Hindlimb muscle (tissue), 1 donor: ENCODE measurements around the gene GSTCD. TPM values are rescaled to one million over a fixed set of nuclear protein-coding genes. Genes with fewer than 3 reads are reported as not detected.
A peak's percentile ranks its signal among the peaks of the same experiment; 100 is the strongest.

Source experiments
- DNase-seq: peaks from one replicate; pipeline ENCODE4 v3.0.0-alpha.2; 2013
- polyA plus RNA-seq: library from polyadenylated mRNA; unstranded; fragments of 120-200 nt; gene quantifications from one replicate; pipeline ENCODE4 v1.2.1, GENCODE V29; 2013; ENCODE audit not compliant: insufficient read length

Gene GSTCD
- polyA plus RNA-seq, 1 donor = 7.5 TPM

DNA sequence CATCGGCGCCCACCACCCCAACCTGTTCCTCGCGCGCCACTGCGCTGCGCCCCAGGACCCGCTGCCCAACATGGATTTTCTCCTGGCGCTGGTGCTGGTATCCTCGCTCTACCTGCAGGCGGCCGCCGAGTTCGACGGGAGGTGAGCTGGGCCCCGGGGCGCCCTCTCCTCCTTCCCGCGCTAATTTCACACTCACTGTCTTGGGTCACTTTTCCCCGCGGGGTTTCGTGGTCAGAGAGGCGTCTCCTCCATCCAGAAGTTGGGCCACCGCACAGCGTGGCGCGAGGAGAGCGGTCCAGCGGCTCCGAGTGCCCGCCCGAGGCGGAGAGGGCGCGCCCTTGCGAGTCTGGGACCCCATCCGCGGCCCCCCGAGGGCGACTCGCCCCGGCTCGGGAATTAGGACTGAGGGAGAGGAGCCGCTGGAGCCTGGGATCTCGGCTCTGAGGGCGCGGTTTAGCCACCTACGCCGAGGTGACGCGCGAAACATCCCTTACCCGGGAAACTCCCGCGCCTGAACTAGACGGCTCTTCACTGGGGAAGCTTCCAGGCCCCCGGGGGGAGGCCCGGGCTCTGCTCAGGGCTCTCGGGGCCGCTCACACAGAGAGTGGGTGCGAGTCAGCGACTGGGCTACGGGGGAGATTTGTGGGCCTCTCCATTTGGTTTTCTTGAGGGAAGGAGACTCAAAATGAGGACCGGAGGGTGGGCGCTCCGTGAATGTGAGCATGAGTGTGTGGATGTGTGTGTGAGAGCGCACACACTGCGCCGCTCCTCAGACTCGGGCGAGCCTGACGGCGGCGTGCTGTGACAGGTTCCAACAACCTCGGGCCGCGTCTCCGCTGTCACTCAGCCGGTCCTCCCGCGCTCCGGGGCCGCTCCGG is 187.2 kb downstream of the GSTCD start:
- DNase-seq = peak; percentile 24

DNA sequence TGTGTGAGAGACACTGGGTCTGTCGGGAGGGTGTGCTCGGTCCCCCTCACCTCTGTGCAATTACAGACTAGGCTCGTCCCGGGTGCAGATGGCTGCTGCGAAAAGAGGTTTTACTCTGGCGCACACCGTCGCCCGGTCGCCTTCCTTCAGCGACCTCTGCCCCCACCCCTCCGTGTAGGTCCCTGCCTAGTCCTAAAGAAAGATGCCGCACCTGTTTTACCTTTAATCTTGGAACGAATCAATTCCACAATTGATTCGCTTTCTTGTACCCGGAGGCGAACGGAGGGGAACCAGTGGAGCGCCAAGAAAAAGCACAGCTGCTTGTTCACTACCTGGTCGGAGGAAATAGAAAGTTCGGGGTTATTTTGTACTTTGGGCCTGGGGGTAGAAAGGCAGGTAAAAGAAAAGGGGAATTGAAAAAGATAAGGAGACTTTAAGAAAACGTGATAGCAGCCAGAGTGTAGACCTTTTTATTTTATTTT is 187.9 kb downstream of the GSTCD start:
- peak; percentile 3 for DNase-seq

Other genes with a start within 250 kb of the GSTCD start
- 38.4 TPM for gene PPA2, start 234.7 kb upstream of the GSTCD start, polyA plus RNA-seq
- not detected for gene ARHGEF38, start 156.2 kb upstream of the GSTCD start, polyA plus RNA-seq
- 28.3 TPM for gene INTS12, start 95 bp upstream of the GSTCD start, polyA plus RNA-seq
- gene NPNT, start 186.7 kb downstream of the GSTCD start, polyA plus RNA-seq = 143 TPM